HG03196 (cell line): ENCODE measurements around the gene ANO4.
"Not testable (repeated sequence)": the region's sequence is repeated elsewhere in the genome, so short reads cannot be mapped to it uniquely, and the experiment has no call there.

Experiments
- ATAC-seq: cut with Tn5 transposase; IDR thresholded peaks from one replicate; pipeline ENCODE4 v1.9.1; 2021; ENCODE audit not compliant: unreplicated experiment

The ANO4 gene

GRCh38 chr12:100868487-100868886, 73.9 kb downstream of the ANO4 start:
- ATAC-seq: no peak

GRCh38 chr12:100871195-100871734, 76.7 kb downstream of the ANO4 start:
- no peak for ATAC-seq

GRCh38 chr12:100875156-100875555, 80.6 kb downstream of the ANO4 start:
- ATAC-seq: no peak

- ATAC-seq: no peak
Observed at GRCh38 chr12:100875771-100876170, 81.2 kb downstream of the ANO4 start.

- no peak for ATAC-seq
Observed at GRCh38 chr12:100877776-100878175, 83.2 kb downstream of the ANO4 start.

GRCh38 chr12:100895192-100895591, 100.6 kb downstream of the ANO4 start:
- no peak for ATAC-seq

- ATAC-seq: no peak
Observed at GRCh38 chr12:100896192-100896591, 101.6 kb downstream of the ANO4 start.

- ATAC-seq: no peak
Observed at GRCh38 chr12:100897240-100897639, 102.7 kb downstream of the ANO4 start.

- no peak for ATAC-seq
Observed at GRCh38 chr12:100899301-100899700, 104.7 kb downstream of the ANO4 start.

- ATAC-seq: no peak
Observed at GRCh38 chr12:100900808-100901207, 106.2 kb downstream of the ANO4 start.

- ATAC-seq: no peak
Observed at GRCh38 chr12:100901266-100901665, 106.7 kb downstream of the ANO4 start.

- ATAC-seq: no peak
Observed at GRCh38 chr12:100904270-100904669, 109.7 kb downstream of the ANO4 start.

GRCh38 chr12:100908501-100908900, 113.9 kb downstream of the ANO4 start:
- ATAC-seq: no peak

GRCh38 chr12:100913872-100914592, 119.5 kb downstream of the ANO4 start:
- no peak for ATAC-seq

- ATAC-seq: no peak
Observed at GRCh38 chr12:100919116-100919515, 124.5 kb downstream of the ANO4 start.

GRCh38 chr12:100920493-100920892, 125.9 kb downstream of the ANO4 start:
- ATAC-seq: no peak

- ATAC-seq: no peak
Observed at GRCh38 chr12:100926669-100927248, 132.2 kb downstream of the ANO4 start.

GRCh38 chr12:100927826-100928225, 133.2 kb downstream of the ANO4 start:
- ATAC-seq: no peak

GRCh38 chr12:100932571-100932970, 138.0 kb downstream of the ANO4 start:
- no peak for ATAC-seq

GRCh38 chr12:100933531-100933930, 139.0 kb downstream of the ANO4 start:
- ATAC-seq: not testable (repeated sequence)

- no peak for ATAC-seq
Observed at GRCh38 chr12:100935929-100936328, 141.4 kb downstream of the ANO4 start.

GRCh38 chr12:100936661-100937060, 142.1 kb downstream of the ANO4 start:
- ATAC-seq: no peak

GRCh38 chr12:100940503-100940902, 145.9 kb downstream of the ANO4 start:
- no peak for ATAC-seq
